Testis (tissue), 5 donors: ENCODE measurements around the gene ANKRD34C. TPM values are rescaled to one million over a fixed set of nuclear protein-coding genes. Genes with fewer than 3 reads are reported as not detected.

ENCODE experiments used
- DNase-seq: peaks from one replicate; pipeline ENCODE4 v3.0.0-alpha.2; 2019
- H3K27ac ChIP-seq, 2 donors: fragments of 200-600 bp; sonication (generic); one replicate each; pipeline ENCODE4 v1.5.1; 2019
- H3K27me3 ChIP-seq: fragments of 200-600 bp; sonication (generic); one replicate; pipeline ENCODE4 v1.5.1; 2019
- H3K36me3 ChIP-seq: fragments of 200-600 bp; sonication (generic); one replicate; pipeline ENCODE4 v1.5.1; 2017; ENCODE audit warnings: low read depth; ENCODE audit errors: missing control alignments
- H3K4me1 ChIP-seq: fragments of 200-600 bp; sonication (generic); one replicate; pipeline ENCODE4 v1.5.1; 2019
- H3K4me3 ChIP-seq, 2 donors: fragments of 200-600 bp; sonication (generic); one replicate each; pipeline ENCODE4 v1.5.1; 2017 to 2019
- H3K9me3 ChIP-seq: fragments of 200-600 bp; sonication (generic); one replicate; pipeline ENCODE4 v1.5.1; 2017
- POLR2A ChIP-seq: fragments of 450-650 bp; IDR thresholded peaks from one replicate; pipeline ENCODE4 v1.6.1; 2017; ENCODE audit warnings: antibody characterized with exemption, mild to moderate bottlenecking, moderate library complexity
- WGBS, 2 donors: methylation state at CpG; one replicate each; pipeline ENCODE4 v1.1.5; 2018; 5-methylcytosine and 5-hydroxymethylcytosine counted together
- intact Hi-C: fragments of 100-400 bp; cut with DNase I; formaldehyde crosslinking; loops from one replicate; pipeline ENCODE4 v1.15.1; 2023; ENCODE audit warnings: low total_unique reads
- long read RNA-seq, 2 donors: transcript quantifications; one replicate each; lab custom pipeline, GENCODE V29; 2026
- polyA plus RNA-seq: library from polyadenylated mRNA; stranded (reverse); fragments of 350-450 nt; fragmentation: Illumina TruSeq; extraction: RNeasy Lipid Tissue Mini Kit (QIAGEN cat#74804); gene quantifications from one replicate; pipeline ENCODE4 v1.2.3, GENCODE V29; 2014; ENCODE audit warnings: low read depth, low replicate concordance; ENCODE audit not compliant: insufficient read depth
- total RNA-seq, 2 donors: library from RNA; depleted of rRNA; stranded (reverse); fragments of >200 nt; gene quantifications; one replicate each; pipeline ENCODE4 v1.2.3, GENCODE V29; 2016
- TF ChIP-seq, protein P1 (sequence below), 3 experiments: fragments of 450-650 bp in 2 of 3; fragments of 200-600 bp in 1 of 3; sonication (generic) in 1 of 3; IDR thresholded peaks; one replicate each; pipeline ENCODE4 v1.5.1; 2016 to 2019; ENCODE audit warnings: antibody characterized with exemption in 3 of 3, mild to moderate bottlenecking in 2 of 3, moderate library complexity in 1 of 3

The ANKRD34C gene
- total RNA-seq, result under 1 TPM; 0.08 to 0.12 TPM
- 0.12 TPM for polyA plus RNA-seq
- long read RNA-seq, donor 1, result 0 reads
- long read RNA-seq, donor 2, result 0 reads

DNA sequence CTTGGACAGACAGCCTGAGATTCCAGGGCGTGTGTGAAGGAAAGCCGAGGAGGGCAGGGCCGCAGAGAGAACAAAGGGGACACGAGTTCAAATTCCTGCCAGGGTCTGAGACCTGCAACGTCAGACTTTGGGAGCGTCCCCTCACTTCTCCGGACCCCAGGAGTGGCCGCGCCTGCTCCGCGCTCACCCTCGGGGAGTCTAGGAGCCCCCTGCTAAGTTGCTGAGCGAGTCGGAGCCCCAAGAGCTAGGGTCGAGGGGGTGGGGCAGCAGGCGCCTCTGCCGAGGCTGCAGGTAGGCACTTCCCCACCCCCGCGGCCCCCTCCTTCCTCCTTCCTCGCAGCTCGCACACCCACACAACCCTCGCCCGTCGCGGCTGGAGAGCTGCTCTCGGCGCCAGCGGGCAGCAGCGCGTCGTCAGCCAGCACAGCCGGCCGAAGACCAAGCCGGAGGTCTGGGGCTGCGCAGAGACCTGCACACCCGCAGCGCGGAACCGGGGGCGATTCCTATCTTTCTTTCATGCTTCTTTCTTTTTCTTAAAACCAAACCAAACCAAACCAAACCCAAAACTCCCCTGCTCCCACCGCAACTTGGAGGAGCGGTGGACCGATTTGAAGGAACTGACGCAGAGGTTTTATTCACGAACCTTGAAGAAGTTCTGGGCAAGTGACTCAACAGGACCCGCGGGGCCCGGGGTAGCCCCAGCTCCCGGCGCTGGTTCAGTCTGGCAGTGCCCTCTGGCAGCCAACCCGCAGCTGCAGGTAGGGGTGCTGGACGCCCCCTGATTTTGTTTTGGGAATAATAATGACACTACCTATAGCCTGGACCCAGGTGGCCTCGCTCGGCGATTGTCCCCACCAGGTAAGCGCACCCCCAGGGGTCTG, at the start of gene ANKRD34C:
TSS of gene ANKRD34C (plus strand) at position 352 of the 881 bp plus-strand sequence. CDS start 10,563 bp downstream, outside the sequence.
- H3K4me1 ChIP-seq, result no peaks in the 10 kb centered on the region
- H3K27me3 ChIP-seq, result no peaks in the 10 kb centered on the region
- H3K27ac ChIP-seq, result no peak within 1 kb of the TSS
- H3K4me3 ChIP-seq, result peak within 1 kb of the TSS in 1 of 2 donors; percentile 17
- intact Hi-C loops, result loop anchor here (10.0 kb wide), 1 partner anchor 62 kb away; no protein-coding TSS in a partner anchor
- no peaks in the 10 kb centered on the region for H3K9me3 ChIP-seq
- H3K36me3 ChIP-seq, result no peaks in the 10 kb centered on the region
- 7 to 10% methylated on average over 14 to 56 of the region's 56 CpGs for WGBS, 2 donors
- TF ChIP-seq, protein P1, sequence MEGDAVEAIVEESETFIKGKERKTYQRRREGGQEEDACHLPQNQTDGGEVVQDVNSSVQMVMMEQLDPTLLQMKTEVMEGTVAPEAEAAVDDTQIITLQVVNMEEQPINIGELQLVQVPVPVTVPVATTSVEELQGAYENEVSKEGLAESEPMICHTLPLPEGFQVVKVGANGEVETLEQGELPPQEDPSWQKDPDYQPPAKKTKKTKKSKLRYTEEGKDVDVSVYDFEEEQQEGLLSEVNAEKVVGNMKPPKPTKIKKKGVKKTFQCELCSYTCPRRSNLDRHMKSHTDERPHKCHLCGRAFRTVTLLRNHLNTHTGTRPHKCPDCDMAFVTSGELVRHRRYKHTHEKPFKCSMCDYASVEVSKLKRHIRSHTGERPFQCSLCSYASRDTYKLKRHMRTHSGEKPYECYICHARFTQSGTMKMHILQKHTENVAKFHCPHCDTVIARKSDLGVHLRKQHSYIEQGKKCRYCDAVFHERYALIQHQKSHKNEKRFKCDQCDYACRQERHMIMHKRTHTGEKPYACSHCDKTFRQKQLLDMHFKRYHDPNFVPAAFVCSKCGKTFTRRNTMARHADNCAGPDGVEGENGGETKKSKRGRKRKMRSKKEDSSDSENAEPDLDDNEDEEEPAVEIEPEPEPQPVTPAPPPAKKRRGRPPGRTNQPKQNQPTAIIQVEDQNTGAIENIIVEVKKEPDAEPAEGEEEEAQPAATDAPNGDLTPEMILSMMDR (IDR thresholded peaks at IDR 0.05), result no peak
- no peak for TF ChIP-seq POLR2A
- DNase-seq, result no peak

DNA sequence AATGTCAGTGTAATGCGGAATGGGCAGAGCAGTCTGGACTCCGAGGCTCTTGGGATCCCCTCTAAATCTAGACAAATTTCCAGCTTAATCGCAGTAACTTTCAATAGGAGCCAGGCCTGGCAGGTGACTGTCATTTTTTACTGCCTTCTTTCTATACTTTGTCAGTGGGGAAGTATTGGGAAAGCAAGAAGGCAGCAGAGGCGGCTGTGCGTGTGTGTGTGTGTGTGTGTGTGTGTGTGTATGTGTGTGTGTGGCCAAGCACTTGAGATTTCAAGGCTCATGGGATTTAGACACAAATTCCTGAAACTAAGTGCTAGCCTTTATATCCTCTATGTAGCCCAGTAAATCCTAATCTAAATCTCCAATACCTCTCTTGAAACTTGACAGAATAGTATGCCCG, 49.3 kb upstream of the ANKRD34C start:
- H3K4me1 ChIP-seq, result no peaks in the 10 kb centered on the region
- H3K27me3 ChIP-seq, result no peaks in the 10 kb centered on the region
- intact Hi-C loops, result no loop called here
- H3K27ac ChIP-seq, result no peak overlapping the region
- TF ChIP-seq POLR2A, result no peak
- TF ChIP-seq, protein P1 (IDR thresholded peaks at IDR 0.05), result no peak
- no peaks in the 10 kb centered on the region for H3K36me3 ChIP-seq
- DNase-seq, result no peak
- H3K9me3 ChIP-seq, result no peaks in the 10 kb centered on the region
- WGBS, 2 donors, result 69 to 81% methylated on average over 6 of the region's 6 CpGs
- H3K4me3 ChIP-seq, result no peak overlapping the region

DNA sequence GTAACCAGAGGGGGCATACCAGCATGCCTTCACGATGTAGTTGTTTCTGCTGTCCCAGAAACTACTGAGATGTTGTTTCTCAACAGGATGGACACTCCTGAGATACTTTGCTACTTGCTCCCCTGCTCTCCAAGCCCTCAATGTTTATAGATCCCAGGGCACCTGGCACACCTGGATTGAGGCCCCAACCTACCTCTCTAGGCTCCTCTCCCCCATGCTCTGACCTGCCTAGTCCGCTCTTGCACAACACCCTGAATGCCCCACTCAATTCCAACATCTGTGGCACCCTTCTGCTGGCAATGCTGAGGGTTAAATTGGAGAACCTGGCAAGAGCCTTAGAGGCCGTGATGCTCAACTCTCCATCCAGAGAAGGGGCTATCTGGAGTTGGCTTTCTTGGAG, 42.5 kb upstream of the ANKRD34C start:
- intact Hi-C loops, result no loop called here
- no peak for DNase-seq
- 76 to 81% methylated on average over 3 of the region's 3 CpGs for WGBS, 2 donors
- H3K27me3 ChIP-seq, result no peaks in the 10 kb centered on the region
- no peaks in the 10 kb centered on the region for H3K36me3 ChIP-seq
- no peak for TF ChIP-seq POLR2A
- TF ChIP-seq, protein P1 (IDR thresholded peaks at IDR 0.05), result no peak
- H3K4me3 ChIP-seq, result no peak overlapping the region
- H3K27ac ChIP-seq, result no peak overlapping the region
- H3K9me3 ChIP-seq, result no peaks in the 10 kb centered on the region
- H3K4me1 ChIP-seq, result no peaks in the 10 kb centered on the region

DNA sequence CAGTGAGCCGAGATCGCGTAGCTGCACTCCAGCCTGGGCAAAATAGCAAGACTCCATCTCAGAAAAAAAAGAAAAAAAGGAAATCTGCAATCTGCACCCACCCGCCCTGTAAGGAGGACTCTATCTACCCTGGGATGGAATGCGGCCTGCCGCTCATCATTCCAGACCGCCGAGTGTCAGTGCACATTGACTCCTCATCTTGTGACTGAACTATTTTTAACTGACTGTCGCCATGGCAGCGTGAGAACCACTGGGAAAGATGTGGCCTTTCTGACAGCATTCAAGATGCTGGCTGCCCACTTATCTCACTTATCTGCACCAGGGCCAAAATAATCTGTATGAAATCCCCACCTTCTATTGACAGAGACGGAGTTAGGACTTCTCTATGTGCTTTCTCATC, 38.8 kb upstream of the ANKRD34C start:
- WGBS, 2 donors, result 70 to 88% methylated on average over 11 of the region's 11 CpGs
- no peak overlapping the region for H3K4me3 ChIP-seq
- no peaks in the 10 kb centered on the region for H3K4me1 ChIP-seq
- intact Hi-C loops, result no loop called here
- H3K27me3 ChIP-seq, result no peaks in the 10 kb centered on the region
- H3K27ac ChIP-seq, result no peak overlapping the region
- no peaks in the 10 kb centered on the region for H3K36me3 ChIP-seq
- no peak for TF ChIP-seq POLR2A
- TF ChIP-seq, protein P1 (IDR thresholded peaks at IDR 0.05), result no peak
- H3K9me3 ChIP-seq, result no peaks in the 10 kb centered on the region
- no peak for DNase-seq
